GM18867 (cell line): ENCODE measurements around the gene MARK4.
"Not testable (repeated sequence)": the region's sequence is repeated elsewhere in the genome, so short reads cannot be mapped to it uniquely, and the experiment has no call there.

ENCODE experiments used
- ATAC-seq: cut with Tn5 transposase; IDR thresholded peaks from one replicate; pipeline ENCODE4 v1.9.1; 2021; ENCODE audit warnings: mild to moderate bottlenecking, moderate library complexity; ENCODE audit not compliant: unreplicated experiment

MARK4 gene

GRCh38 chr19:45334881-45335280 is 83.8 kb downstream of the MARK4 start:
- not testable (repeated sequence) for ATAC-seq

- ATAC-seq = no peak
Measured at GRCh38 chr19:45336696-45337251, 85.7 kb downstream of the MARK4 start.

- no peak for ATAC-seq
Measured at GRCh38 chr19:45339629-45340028, 88.6 kb downstream of the MARK4 start.

GRCh38 chr19:45340232-45340898 is 89.3 kb downstream of the MARK4 start, which contains the start of gene KLC3:
TSS of gene KLC3 (plus strand) at chr19:45340750. CDS start at chr19:45345542, 4,792 bp downstream.
- no peak for ATAC-seq

- ATAC-seq = no peak
Measured at GRCh38 chr19:45340899-45341453, 89.9 kb downstream of the MARK4 start.

GRCh38 chr19:45342911-45343310 is 91.8 kb downstream of the MARK4 start:
- no peak for ATAC-seq

- ATAC-seq = no peak
Measured at GRCh38 chr19:45344621-45345505, 93.8 kb downstream of the MARK4 start.

- no peak for ATAC-seq
Measured at GRCh38 chr19:45345506-45345860, 94.4 kb downstream of the MARK4 start.

- ATAC-seq = no peak
Measured at GRCh38 chr19:45346449-45346848, 95.4 kb downstream of the MARK4 start.

GRCh38 chr19:45347570-45348366 is 96.7 kb downstream of the MARK4 start:
- ATAC-seq = no peak

GRCh38 chr19:45348367-45349125 is 97.5 kb downstream of the MARK4 start:
- no peak for ATAC-seq

GRCh38 chr19:45349126-45349415 is 98.0 kb downstream of the MARK4 start:
- no peak for ATAC-seq

- no peak for ATAC-seq
Measured at GRCh38 chr19:45349430-45349941, 98.4 kb downstream of the MARK4 start.

GRCh38 chr19:45350477-45351058 is 99.5 kb downstream of the MARK4 start:
- no peak for ATAC-seq

- ATAC-seq = no peak
Measured at GRCh38 chr19:45351401-45351952, 100.4 kb downstream of the MARK4 start.

GRCh38 chr19:45352062-45352461 is 101.0 kb downstream of the MARK4 start:
- ATAC-seq = no peak

- no peak for ATAC-seq
Measured at GRCh38 chr19:45352471-45352870, 101.4 kb downstream of the MARK4 start.

GRCh38 chr19:45352914-45353796 is 102.1 kb downstream of the MARK4 start:
- ATAC-seq = no peak
